ENCODE measurements around the gene ZNF280C.

- TF ChIP-seq, protein P1, sequence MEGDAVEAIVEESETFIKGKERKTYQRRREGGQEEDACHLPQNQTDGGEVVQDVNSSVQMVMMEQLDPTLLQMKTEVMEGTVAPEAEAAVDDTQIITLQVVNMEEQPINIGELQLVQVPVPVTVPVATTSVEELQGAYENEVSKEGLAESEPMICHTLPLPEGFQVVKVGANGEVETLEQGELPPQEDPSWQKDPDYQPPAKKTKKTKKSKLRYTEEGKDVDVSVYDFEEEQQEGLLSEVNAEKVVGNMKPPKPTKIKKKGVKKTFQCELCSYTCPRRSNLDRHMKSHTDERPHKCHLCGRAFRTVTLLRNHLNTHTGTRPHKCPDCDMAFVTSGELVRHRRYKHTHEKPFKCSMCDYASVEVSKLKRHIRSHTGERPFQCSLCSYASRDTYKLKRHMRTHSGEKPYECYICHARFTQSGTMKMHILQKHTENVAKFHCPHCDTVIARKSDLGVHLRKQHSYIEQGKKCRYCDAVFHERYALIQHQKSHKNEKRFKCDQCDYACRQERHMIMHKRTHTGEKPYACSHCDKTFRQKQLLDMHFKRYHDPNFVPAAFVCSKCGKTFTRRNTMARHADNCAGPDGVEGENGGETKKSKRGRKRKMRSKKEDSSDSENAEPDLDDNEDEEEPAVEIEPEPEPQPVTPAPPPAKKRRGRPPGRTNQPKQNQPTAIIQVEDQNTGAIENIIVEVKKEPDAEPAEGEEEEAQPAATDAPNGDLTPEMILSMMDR (IDR thresholded peaks at IDR 0.05): no peak
- no peak for TF ChIP-seq POLR2AphosphoS5 (IDR thresholded peaks at IDR 0.05; ENCODE audit: low read depth, low read length)
- no peak for TF ChIP-seq SIN3A (IDR thresholded peaks at IDR 0.05; ENCODE audit: borderline replicate concordance, insufficient read depth, low read depth, low read length)
- no peak for TF ChIP-seq REST (IDR thresholded peaks at IDR 0.05; ENCODE audit: insufficient read depth in 1 of 2, low read depth in 2 of 2, low read length in 1 of 2)
Observed at GRCh38 chrX:130296297-130296678, 27.6 kb upstream of the ZNF280C start.

All from Panc1 (cell line).